ENCODE data around the gene ADAMTS2.

Gene ADAMTS2

GRCh38 chr5:179264783-179265513 is 80.3 kb downstream of the ADAMTS2 start:
- DNase-seq: no peak

- DNase-seq: no peak
Observed at GRCh38 chr5:179264053-179264782, 81.0 kb downstream of the ADAMTS2 start.

- no peak for DNase-seq
Observed at GRCh38 chr5:179263391-179264052, 81.7 kb downstream of the ADAMTS2 start.

DNA sequence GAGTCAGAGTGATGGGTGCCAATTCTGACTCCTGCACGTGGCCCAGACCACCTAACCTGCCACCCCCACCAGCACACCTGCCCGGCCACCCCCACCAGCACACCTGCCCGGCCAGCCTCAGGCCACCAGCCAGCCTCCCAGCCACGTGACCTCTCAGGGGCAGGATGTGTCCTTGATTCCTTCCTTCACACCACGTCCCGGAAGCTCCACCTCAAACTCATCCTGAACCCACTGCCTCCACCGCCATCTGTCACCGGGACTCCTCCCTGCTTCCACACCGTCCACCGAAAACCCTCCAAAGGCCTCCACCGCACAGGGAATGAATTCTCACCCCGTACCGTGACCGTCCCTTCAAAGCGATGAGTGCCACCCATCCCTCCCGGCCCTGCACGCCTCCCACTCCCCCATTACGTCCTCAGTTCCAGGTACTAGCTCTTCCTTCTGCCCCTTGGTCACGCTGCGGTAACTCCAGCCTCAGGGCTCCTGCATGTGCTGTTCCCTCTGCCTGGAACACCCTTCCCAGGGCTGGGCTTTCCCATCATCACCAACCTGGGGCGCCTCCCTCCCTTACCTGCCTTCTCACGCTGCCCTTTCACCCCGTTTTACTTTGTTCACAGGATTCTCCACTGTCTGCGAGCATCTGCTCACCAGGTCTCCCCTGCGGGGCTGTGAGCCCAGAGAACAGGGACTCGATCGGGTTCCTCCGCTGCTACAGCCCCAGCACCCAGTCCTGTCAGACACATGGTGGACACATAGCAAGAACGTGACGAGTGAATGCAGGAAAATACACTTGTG is 82.9 kb downstream of the ADAMTS2 start:
- DNase-seq: no peak

DNA sequence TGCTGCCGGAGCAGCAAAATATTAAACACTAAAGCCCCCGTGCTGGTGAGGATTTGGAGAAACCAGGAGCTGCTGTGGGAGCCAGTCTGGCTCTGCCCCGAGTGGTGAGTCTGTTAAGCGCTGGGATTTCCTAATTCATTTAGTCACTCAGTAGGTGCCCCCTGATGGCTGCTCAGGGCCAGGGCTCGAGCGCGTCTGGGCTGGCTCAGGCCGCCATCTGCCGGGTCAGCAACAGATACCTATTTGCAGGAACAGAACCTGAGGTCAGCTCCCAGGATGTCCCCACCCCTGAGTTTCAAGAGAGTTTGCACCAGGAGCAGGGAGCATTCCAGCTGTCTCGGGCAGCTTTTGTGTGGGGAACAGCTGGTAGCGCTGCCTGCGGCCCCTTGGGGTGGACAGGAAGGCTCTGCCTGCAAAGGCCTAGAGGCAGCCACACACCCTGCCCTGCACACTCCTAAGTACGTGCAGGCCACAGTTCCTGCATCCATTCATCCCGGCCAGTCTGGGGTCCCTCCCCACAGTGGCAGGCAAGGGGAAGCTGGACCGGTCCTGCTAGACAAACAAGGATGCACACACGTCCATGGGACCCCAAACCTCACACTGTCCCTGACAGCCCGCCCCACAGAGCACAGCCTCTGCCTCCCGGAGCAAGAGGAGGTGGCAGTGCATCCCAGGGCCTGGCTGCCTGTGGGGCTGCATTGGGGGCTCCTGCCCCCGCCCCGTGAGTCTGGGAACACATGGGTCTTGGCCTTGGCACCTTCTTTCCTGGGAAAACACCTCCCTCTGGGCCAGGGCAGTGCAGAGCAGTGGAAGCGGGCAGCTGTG is 83.7 kb downstream of the ADAMTS2 start:
- DNase-seq: no peak

- DNase-seq: no peak
Observed at GRCh38 chr5:179260324-179261070, 84.8 kb downstream of the ADAMTS2 start.

DNA sequence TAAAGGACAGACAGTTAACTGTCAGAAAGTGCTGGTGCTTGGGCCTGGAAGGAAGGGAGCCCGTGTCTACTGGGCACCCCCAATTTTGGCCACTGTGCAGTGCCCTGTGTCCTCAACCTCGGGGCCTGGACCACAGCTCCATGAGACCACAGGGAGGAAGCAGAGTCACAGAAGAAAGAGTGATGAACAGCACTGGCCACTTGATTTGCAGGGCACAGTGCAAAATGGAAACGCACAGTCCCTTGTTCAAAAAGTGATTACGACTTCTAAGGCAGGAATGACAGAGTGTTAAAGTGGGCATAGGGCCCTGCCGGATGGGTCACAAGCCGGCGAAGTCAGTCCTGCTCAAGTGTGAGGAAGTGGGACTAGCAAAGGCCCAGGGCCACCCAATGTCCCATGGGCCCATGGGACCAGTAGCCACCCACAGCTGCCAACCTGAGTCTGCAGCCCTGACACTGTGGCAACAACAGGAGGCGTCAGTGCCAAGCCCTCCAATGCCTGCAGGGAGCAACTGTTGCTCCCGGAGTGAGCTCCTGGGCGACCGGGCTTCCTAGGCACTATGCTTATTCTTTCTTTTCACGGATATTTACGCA is 85.4 kb downstream of the ADAMTS2 start:
- no peak for DNase-seq

GRCh38 chr5:179258922-179259730 is 86.1 kb downstream of the ADAMTS2 start:
- DNase-seq: no peak

DNA sequence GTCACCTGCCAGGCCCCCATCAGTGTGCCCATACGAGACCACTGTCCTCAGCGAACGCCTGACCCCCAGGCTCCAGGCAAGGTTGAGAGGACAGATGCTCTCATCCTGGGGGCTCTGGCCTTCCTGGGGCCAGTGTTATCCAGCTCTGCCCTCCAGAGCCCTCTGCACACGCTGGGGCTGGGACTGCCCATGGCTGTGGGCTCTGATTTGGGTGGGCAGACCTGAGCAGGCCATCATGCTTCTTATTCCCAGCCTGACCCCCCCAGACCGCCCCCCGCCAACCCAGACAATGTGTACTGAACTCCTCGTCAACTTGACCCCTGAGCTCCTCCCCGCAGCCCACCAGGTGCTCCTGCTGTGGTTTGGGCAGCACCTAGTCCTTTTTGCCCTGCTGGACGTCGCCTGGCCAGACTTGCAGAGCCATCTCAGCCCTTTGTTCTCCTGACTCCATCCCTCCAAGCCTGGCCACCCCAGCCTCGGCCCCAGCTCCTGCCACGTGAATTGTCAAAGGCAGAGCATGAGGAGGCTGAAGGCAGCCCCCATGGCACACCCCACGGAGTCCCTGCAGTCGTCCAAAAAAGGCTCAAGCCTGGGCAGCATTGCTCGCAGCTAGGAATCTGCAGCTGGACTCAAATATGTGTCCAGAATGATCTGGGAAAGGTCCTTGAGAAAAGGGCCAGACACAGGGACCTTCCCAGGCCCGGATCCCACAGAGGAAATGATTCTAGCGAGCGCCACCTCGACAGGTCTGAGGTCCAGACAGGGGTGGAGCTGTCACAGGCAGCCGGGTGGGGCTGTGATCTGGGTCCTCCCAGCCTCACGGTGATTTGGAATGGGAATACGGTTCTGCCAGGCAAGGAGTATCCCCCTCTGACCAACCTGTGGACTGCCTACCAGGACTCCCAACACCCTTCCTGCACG is 87.0 kb downstream of the ADAMTS2 start:
- no peak for DNase-seq

GRCh38 chr5:179257176-179257682 is 88.0 kb downstream of the ADAMTS2 start:
- no peak for DNase-seq

- DNase-seq: no peak
Observed at GRCh38 chr5:179256328-179257175, 88.7 kb downstream of the ADAMTS2 start.

DNA sequence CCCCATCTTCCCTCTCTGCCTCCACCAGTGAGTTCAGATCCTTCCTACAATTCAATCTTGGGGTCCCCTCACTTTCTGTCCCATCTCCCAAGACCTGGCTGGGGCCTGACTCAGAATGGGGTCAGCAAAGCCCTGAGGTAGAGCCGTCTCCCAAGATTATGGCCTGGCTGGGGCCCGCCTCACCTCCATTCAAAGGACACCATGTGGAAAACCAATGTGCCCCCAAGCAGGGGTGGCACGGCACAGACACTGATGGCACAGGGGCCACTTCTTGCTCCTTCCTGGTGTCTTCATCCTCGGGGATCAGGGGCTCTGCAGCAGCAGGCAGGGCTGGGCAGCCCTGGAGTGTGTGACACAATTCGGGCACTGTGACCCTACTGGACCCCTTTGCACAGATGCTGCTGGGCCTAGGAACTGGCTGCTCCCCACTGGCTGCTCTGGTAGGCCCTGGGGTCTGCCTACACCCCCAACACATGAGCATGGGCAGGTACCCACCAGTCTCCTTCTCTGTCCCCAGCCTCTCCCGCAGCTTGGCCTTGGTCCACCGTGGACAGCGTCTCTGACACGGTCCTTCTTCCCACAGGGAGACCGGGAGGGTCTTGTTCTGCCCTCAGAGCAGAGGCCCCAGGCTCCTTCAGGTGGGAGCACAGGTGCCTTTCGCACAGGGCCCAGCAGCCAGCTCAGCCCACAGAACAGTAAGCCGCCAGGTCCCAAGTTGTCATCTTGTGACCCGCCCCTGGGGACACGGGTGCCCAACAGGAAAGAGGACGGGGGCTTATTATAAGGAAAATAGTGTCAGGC is 89.5 kb downstream of the ADAMTS2 start:
- DNase-seq: no peak

DNA sequence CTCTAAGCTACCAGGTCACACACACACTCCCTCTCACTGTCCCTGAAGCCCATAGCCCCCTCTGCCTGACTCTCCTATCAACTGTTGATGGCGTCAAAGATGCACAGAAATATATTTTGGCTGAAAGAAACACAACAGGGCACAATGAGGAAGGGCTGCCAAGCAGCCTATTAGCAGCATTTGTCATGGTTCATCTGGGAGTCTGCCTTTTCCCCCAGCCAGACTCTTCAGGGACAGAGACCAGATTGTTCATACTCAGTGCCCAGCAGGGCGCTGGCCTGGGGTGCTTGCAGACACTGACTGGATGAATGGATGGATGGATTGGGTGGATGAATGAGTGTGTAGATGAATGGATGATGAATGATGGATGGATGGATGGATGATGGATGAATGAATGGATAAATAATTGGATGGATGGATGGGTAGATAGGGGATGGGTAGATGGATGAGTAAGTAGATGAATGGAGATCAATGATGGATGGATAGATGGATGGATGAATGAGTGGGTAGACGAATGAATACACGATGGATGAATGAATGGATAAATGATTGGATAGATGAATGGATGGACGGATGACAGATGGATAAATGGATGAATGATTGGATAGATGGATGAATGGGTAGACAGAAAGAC is 90.5 kb downstream of the ADAMTS2 start:
- DNase-seq: no peak

DNA sequence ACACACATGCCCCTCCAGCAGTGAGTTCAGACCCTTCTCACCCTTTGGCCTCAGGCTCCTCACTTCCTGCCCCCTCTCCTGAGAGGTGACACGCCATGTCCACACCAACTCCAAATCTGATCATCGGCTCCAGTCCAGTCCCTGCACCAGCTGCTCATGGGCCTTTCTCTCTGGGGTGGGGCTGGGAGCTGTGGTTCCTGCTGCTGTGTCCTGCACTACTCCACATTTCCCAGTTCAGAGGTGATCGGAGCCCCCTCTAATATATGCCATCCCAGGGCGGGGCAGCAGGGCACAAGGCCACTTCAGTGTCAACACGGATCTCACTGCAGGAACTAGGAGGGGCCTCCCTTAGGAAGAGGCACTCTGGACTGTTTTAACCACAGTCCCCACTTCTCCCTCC is 91.5 kb downstream of the ADAMTS2 start:
- no peak for DNase-seq

DNA sequence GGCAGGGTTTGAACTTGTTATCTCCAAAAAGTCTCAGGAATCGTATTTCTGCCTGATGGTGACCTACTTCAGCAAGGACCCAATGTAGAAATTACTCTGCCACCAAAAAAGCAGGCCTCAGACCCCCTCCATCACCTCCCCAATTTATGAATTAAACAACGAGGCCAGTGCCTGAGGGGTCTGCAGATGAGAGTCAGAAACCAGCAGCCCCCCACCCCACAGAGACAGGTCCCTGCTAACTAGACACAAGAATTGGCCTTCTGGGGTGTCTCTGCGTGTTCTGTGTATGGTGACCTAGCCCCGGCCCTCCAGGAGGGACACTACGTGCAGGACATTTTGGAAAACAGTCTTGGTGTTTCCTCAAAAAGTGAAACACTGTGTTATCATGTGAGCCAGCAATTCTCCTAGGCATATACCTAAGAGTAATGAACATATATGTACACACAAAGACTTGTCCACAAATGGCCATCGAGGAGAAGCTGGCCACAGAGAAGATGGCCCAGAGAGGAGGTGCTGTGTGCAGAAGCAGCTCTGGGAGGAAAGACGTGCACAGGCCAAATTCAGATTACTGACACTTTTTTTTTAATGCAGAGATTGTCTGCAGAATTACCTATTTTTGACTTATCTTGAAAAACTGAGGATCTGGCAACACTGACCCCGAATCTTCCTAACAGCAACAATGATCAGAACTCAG is 93.8 kb downstream of the ADAMTS2 start:
- no peak for DNase-seq
